ENCODE measurements around the gene PTPRF. TPM values are rescaled to one million over a fixed set of nuclear protein-coding genes. Genes with fewer than 3 reads are reported as not detected.

The PTPRF gene
- total RNA-seq, 4 donors from 2014 or later = 104 to 243 (median 112) TPM

DNA sequence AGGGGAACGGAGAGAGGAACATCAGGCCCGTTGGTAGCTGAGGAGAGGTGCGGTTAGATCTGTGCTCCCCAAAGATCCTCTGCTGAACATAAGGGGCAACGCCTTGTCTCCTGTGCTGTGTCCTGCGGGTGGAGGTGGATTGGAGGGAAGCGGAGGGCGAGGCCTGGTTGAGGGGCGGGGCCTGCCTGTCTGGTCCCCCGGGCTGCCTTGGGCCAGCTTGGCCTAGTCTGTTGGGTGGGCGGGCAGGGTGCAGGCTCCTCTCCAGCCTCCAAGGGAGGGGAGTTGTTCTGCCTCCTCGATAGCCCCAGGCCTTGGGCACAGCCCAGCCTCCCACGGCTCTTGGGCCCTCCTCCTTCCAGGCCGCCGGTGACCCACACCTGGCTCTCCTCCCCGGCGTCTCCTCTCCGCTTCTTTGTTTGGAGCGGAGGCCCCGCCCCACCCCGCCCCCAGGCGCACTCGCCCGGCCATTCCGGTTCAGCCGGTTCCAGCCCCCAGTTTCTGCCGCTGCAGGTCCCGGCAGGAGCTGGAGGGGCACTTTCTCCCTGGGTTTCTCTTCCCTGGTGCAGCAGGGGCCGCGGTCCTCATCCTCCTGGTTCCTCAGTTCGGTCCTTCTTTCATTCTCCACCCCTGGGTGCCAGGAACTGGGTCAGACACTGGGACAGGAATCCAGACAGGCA, 19.4 kb downstream of the PTPRF start:
- no peak for DNase-seq
- peaks cover 0 to 17% (median 4%) of the 10 kb centered on the region in 3 donors for H3K36me3 ChIP-seq
- WGBS, 2 donors = 14 to 18% methylated on average over 8 to 15 of the region's 30 CpGs

DNA sequence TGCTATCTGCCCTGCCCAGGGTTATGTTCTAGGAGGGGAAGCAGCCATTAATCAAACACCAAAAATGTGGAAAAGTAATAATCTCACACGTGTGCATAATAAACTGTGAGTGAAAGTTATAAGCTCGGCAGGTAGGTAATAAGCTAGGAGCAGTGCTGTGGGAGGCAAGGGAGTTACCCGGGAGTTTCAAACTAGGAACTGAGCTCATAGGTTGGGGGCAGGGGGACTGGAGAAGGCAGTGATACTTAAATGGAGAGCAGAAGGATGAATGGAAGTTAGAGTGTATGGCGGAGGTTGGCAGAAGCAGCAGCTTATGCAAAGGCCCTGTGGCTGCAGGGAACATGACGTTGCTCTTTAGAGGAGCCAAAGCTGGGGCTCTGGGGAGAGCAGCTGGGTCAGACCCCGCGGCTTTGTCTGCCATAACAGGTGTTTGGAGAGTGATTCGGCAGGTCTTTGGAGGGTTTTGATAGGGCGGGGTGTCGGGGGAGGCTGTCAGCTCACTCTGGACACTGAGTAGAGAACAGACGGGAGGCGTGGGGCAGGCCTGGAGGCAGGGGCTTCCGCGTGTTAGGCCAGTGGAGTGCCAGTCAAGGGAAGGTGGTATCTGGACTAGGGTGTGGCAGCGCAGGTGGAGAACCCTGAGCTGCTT, 20.0 kb downstream of the PTPRF start:
- 57 to 60% methylated on average over 12 to 14 of the region's 15 CpGs for WGBS, 2 donors

More for the DNA sequence above, 19.4 kb downstream of the PTPRF start:
- TF ChIP-seq, protein P1, sequence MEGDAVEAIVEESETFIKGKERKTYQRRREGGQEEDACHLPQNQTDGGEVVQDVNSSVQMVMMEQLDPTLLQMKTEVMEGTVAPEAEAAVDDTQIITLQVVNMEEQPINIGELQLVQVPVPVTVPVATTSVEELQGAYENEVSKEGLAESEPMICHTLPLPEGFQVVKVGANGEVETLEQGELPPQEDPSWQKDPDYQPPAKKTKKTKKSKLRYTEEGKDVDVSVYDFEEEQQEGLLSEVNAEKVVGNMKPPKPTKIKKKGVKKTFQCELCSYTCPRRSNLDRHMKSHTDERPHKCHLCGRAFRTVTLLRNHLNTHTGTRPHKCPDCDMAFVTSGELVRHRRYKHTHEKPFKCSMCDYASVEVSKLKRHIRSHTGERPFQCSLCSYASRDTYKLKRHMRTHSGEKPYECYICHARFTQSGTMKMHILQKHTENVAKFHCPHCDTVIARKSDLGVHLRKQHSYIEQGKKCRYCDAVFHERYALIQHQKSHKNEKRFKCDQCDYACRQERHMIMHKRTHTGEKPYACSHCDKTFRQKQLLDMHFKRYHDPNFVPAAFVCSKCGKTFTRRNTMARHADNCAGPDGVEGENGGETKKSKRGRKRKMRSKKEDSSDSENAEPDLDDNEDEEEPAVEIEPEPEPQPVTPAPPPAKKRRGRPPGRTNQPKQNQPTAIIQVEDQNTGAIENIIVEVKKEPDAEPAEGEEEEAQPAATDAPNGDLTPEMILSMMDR (IDR thresholded peaks at IDR 0.05) = peak in 1 of 6 experiments; percentile 8
- peak in 2 of 4 donors; percentile 26 to 29 for TF ChIP-seq POLR2A (IDR thresholded peaks at IDR 0.05)
- Histone ChIP-seq H3K4me1 (peaks cover 49 to 96% (median 79%) of the 10 kb centered on the region in 3 donors), H3K4me3 (peak overlapping the region; percentile 12 to 57 (median 28)), H3K27me3 (no peaks in the 10 kb centered on the region), H3K9me3 (no peaks in the 10 kb centered on the region), H3K27ac (peak overlapping the region; percentile 84 to 93 (median 90))
- intact Hi-C loops (cut with DNase I) = no loop called here

DNA sequence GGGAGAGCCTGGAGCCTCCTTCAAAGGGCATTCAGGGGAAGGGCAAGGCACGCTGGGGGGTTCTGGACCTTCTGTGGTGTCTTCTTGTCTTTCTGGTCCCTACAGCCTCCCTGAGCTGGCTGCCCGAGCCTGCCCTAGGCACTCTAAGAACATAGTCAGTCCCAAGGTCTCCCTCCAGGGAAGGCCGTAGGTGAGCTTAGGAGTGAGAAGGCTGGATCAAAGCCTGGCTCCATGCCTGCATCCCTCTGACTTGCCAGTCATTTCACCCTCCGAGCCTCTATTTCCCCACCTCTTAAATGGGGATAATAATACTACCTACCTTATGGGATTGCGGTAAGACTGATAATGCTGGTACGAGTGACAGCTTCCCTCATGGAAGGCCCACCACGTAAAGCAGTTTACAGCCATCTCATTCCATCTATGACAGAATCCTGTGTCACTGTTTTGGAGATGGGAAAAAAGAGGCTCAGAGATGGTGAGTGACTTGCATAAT, 20.8 kb downstream of the PTPRF start:
- intact Hi-C loops (cut with DNase I) = no loop called here
- 70 to 73% methylated on average over 4 to 6 of the region's 7 CpGs for WGBS, 2 donors
- no peak for TF ChIP-seq POLR2A (IDR thresholded peaks at IDR 0.05)
- TF ChIP-seq, protein P1 (IDR thresholded peaks at IDR 0.05) = no peak
- Histone ChIP-seq H3K36me3 (peaks cover 0 to 30% (median 4%) of the 10 kb centered on the region in 3 donors), H3K4me3 (no peak overlapping the region), H3K27ac (peak overlapping the region; percentile 84 to 93 (median 90)), H3K27me3 (no peaks in the 10 kb centered on the region), H3K9me3 (no peaks in the 10 kb centered on the region), H3K4me1 (peaks cover 36 to 86% (median 65%) of the 10 kb centered on the region in 3 donors)
- DNase-seq = no peak

More for the DNA sequence above, 20.0 kb downstream of the PTPRF start:
- H3K36me3 ChIP-seq = peaks cover 0 to 23% (median 4%) of the 10 kb centered on the region in 3 donors
- H3K4me3 ChIP-seq = peak overlapping the region; percentile 12 to 57 (median 28)
- H3K27me3 ChIP-seq = no peaks in the 10 kb centered on the region
- peak overlapping the region; percentile 84 to 93 (median 90) for H3K27ac ChIP-seq
- TF ChIP-seq POLR2A (IDR thresholded peaks at IDR 0.05) = no peak
- TF ChIP-seq, protein P1 (IDR thresholded peaks at IDR 0.05) = no peak
- intact Hi-C loops (cut with DNase I) = no loop called here
- H3K4me1 ChIP-seq = peaks cover 43 to 89% (median 73%) of the 10 kb centered on the region in 3 donors
- no peak for DNase-seq
- no peaks in the 10 kb centered on the region for H3K9me3 ChIP-seq

DNA sequence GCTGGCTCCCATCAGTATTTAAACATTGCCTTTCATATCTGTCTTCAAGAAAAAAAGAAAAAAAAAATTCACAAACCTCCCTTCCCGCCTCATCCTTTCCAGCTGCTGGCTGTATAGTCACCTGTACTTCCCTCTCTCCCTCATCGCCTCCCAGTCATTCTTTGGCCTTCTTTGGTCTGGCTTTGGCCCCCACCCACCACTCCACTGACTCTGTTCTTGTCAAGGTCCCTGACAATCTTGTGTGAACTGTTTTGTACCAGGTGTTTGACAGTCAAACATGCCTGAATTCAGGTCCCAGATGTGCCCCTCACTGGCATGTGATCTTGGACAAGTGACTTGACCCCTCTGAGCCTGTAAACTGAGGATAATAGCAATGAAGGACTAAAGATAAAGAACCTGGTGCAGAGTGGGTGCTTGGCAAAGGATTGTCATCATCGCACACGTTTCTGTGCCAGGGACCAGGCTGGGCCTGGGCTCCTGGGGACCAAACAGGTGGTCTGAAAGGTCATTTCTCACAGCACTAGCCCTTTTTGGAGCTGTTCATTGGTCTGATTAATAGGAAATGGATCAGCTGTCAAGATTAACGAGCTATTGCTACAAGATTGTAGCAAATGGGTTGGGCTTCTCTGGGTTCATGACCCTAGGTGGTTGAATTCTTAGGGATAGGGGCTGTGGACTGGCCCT, 21.5 kb downstream of the PTPRF start:
- WGBS, 2 donors = 48 to 49% methylated on average over 5 of the region's 5 CpGs
- no peak overlapping the region for H3K4me3 ChIP-seq
- no peak for DNase-seq
- peak overlapping the region; percentile 84 to 93 (median 90) for H3K27ac ChIP-seq
- peaks cover 0 to 37% (median 4%) of the 10 kb centered on the region in 3 donors for H3K36me3 ChIP-seq
- intact Hi-C loops (cut with DNase I) = no loop called here
- peaks cover 34 to 86% (median 61%) of the 10 kb centered on the region in 3 donors for H3K4me1 ChIP-seq
- no peaks in the 10 kb centered on the region for H3K27me3 ChIP-seq
- TF ChIP-seq, protein P1 (IDR thresholded peaks at IDR 0.05) = no peak
- TF ChIP-seq POLR2A (IDR thresholded peaks at IDR 0.05) = no peak
- H3K9me3 ChIP-seq = no peaks in the 10 kb centered on the region

All from esophagus squamous epithelium (tissue), 5 donors.